HG03095 (cell line): ENCODE data around the gene TTLL9.
"Not testable (repeated sequence)": the region's sequence is repeated elsewhere in the genome, so short reads cannot be mapped to it uniquely, and the experiment has no call there.

Source experiments
- ATAC-seq: cut with Tn5 transposase; IDR thresholded peaks from one replicate; pipeline ENCODE4 v1.9.1; 2021; ENCODE audit warnings: moderate library complexity; ENCODE audit not compliant: unreplicated experiment

The TTLL9 gene

DNA sequence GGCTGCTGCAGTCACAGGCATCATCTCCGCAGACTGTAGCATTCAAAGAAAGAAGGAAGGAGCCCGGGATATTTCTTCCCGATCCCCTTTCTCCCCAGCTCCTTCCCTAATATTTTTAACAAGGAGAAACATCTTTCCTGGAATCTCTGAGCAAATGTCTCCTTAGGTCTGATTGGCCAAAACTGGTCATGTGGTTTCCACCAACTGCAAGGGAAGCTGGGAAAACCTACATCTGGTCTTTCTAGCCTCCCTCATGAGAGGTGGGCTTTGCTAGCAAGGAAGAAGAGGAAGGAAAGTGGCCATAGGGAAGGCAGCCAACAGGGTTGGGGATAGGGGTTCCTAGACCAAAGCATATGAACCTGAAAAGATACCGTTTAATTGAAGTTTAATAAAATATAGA lies 46.3 kb downstream of the TTLL9 start:
- no peak for ATAC-seq

DNA sequence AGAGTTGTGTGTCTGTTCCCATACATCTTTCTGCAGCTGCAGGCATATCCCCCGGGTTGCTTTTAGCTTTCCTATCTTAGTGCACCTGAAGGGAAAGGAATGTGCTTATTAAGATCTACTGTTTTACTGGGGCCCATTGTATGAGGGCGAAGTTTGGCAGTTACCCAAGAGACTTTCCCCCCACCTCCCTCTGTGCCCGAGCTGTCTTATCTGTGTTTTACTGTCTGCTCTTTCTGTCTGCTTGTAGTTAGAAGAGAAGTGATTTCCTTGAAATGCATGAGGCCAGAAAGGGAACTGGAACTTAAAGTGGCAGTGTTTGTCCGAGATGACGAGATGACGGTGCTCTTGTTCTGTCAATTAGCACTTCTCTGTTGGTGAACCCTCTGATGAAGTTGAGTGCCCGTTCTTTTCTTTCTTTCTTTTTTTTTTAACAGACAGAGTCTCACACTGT lies 47.6 kb downstream of the TTLL9 start:
- not testable (repeated sequence) for ATAC-seq

DNA sequence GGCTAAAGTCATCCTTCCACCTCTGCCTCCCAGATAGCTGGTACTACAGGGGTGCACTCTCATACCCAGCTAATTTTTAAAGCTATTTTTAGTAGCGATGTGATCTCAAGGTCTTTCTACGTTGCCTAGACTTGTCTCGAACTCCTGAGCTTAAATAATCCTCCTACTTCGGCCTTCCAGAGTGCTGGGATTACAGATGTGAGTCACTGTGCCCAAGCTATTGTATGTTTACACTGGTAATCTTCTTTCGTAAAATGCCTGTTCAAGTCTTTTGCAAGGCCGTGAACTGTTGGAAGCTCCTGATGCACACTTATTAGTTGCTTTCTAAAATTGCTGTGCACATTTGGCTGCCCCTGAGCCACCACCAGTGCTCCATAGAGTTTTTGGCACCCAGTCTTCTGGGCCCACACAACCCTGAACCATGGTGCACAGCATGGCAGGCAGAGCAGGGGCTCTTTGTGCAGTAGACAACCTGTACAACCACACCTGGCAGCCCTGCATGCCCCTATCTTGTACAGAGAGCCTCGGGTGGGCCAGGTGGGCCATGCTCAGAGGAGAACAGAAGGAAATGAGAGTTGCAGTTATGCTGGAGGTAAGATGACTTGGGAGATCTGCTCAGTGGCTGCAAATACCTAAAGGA lies 48.2 kb downstream of the TTLL9 start:
- ATAC-seq = no peak

DNA sequence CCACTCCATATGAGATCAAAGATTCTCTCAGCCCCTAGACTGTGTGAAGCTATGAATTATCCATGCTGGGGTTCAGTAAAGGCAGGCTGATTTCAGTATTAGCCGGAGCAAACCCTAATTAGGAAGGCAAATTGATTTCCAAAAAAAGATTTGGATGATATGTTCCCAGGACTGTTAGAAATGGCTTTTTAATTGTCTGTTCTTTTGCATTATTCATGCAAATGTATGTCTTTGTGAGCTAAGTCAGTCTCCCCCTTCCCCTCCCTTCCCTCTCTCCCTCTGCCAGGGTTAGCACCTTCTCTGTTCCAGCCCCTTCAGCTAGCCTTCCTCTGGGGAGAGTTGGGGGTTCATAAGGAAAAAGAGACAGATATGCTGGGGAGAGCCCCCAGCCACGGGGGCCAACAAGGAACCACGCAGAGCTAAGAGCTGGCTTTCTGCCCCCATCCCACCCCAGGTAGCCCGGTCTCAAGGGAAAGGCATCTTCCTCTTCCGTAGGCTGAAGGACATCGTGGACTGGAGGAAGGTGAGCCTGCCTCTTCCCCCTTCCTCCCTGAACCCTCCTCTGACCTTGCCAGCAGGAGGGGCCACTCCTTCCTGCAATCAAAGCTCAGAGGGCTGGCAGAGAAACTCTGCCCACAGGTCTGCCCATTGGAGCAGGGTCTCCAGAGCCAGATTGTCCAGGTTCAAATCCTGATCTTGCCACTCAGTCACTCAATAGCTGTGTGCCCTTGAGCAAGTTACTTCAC lies 49.1 kb downstream of the TTLL9 start:
- ATAC-seq = no peak

DNA sequence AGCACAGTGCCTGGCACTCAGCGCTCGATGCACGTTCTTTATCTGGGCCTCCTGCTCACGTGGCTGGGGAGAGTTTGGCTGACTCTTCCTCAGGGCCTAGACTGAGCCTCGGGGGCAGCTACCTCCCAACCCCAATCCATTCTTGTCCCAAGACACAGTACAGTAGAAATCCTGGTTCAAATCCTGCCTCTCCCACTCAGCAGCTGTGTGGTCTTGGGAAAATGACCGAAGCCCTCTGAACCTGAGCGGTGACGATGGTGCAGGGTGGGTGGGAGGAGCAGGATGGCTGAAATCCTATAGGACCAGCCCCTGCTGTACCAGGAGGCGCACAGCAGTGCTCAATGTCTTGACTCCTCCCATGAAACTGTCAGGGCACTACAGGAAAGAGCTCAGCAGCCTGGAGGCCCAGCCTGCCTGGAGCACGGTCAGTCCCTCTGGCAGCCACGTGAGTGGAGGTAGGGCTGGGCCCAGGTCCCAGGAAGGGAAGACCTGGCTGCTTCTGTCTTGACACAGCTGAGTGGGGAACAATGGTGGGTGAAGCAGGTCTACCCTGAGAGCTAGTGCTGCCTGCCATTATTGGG lies 49.9 kb downstream of the TTLL9 start:
- no peak for ATAC-seq

DNA sequence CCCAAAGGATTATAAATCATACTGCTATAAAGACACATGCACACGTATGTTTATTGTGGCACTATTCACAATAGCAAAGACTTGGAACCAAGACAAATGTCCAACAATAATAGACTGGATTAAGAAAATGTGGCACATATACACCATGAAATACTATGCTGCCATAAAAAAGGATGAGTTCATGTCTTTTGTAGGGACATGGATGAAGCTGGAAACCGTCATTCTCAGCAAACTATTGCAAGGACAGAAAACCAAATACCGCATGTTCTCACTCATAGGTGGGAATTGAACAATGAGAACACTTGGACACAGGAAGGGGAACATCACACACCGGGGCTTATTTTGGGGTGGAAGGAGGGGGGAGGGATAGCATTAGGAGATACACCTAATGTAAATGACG lies 51.0 kb downstream of the TTLL9 start:
- ATAC-seq = not testable (repeated sequence)

DNA sequence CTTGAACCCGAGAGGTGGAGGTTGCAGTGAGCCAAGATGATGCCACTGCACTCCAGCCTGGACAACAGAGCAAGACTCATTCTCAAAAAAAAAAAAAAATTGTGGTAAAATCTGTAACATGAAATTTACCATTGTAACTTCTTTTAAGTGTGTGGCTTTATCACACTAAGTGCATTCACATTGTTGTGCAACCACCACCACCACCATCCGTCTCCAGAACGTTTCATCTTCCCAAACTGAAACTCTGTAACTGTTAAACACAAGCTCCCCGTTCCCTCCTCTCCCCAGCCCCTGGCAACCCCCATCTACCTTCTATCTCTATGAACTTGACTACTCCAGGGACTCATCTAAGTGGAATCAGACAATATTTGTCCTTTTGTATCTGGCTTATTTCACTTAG lies 51.7 kb downstream of the TTLL9 start:
- ATAC-seq = no peak

DNA sequence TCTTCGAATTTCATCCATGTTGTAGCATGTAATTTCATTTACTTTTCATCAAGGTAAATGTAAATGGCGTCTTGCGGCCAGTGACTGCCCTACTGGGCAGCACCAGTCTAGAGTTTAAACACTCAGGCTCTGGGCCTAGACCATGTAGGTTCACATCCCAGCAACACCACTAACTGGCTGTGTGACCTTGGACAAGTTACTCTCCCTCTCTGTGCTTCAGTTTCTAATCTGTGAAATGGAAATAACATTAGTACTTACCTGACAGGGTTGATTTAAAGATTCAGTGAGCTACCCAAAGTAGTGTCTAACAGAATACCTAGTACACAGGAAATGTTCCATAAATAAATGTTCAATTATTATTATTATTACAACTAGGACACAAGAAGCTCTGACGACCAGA lies 52.2 kb downstream of the TTLL9 start:
- ATAC-seq = no peak

DNA sequence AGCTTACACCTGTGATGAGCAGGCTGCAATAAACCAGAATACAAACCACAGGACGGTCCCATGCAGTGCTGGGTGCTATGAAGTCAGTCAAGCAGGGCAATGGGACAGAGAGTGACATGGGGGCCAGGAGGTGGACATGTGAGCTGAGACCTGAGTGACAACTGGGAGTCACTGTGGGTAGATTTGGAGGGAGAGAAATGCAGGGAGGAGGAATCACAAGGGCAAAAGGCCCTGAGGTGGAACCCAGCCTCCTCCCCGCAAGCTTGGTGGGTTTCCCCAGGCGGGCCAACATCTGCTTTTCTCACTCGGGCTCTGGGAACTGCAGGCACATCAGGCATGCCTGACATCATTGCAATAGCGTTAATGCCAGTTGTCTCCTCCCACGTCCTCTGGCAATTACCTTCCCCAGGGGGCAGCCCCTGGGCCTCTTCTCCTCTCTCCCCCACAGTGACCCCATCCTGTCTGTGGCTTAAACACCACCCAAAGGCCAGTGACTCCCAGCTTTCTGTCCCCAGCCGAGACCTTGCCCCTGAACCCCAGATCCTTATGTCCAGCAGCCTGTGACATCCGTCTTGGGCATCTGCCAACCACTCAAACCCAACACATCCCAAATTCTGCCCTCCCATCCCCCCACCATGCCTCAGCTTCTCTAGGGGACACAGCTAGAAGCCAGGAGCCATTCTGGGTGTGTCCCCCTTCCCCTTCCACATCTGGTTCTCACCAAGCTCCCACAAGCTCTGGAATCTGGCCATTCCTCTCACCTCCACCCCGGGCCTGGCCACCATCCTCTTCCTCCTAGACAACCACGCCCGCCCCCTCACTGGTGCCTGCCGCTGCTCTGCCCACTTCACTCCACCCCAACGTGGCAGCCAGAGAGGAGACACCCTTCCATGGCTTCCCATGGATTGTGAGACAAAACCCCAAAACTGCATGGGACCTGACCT lies 53.2 kb downstream of the TTLL9 start:
- no peak for ATAC-seq

DNA sequence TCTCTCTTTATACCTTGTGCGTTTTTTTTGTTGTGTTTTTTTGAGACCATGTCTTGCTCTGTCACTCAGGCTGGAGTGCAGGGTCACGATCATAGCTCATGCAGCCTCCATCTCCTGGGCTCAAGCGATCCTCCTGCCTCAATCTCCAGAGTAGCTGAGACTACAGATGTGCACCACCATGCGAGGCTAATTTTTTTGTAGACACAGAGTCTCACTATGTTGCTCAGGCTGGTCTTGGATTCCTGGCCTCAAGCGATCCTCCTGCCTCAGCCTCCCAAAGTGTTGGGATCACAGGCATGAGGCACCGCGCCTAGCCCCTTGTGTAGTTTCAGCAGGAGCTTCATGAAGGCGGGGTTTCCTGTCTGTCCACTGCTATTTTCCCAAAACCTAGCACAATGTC lies 54.1 kb downstream of the TTLL9 start:
- no peak for ATAC-seq

DNA sequence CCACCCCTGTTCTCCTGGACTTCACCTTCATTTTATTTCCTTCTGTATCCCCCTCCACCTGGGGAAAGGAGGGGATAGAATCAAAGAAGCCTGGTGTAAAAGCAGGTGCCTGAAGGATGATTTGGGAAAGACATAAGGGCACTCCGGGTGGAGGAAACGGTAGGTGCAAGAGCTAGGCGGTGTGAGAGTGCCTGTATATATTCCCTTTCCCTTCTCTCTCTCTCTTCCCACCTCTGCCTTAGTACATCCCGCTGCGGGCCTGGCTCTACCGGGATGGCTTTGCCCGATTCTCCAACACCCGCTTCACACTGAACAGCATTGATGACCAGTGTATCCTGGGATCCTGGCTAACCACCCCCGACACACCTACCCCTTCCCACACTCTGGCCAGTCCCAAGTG lies 55.2 kb downstream of the TTLL9 start:
- ATAC-seq = no peak

DNA sequence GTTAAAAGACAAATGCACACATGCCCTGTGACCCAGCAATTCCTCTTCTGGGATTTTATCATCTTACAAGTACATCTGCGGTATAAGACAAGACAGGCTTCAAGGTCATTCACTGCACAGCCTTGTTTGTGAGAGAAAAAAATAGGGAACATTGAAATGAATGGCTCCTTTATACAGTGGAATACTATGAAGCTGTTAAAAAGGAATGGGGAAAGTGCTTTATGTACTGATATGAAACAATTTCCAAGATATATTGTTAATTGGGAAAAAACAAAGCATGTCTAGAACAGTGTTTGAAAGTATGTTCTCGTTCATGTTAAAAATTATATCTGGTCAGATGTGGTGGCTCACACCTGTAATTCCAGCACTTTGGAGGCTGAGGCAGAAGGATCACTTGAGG lies 56.1 kb downstream of the TTLL9 start:
- ATAC-seq = no peak

DNA sequence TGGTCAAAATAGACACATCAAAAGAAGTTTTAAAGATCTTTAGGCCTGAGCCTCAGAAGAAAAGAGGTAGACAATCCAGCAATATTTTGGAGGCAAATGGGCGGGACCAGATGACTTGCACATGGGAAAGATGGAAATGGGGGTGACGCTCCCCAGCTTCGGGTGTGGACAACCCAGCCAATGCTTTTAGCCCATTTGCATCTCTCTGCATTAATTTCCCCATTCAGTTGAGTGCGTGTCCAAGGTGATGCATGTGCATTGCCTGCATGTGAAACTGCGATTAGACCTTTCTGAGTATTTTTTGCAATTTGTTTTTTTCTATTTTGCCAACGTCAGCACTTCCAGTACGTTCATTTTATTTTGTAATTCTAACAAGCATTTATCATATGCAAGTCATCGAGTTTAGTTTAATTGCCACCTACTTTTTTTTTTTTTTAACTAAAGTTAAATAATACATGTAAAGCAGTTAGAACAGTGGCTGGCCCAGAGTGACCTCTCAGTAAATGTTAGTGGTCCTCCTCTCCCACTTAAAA lies 57.3 kb downstream of the TTLL9 start:
- ATAC-seq = no peak

DNA sequence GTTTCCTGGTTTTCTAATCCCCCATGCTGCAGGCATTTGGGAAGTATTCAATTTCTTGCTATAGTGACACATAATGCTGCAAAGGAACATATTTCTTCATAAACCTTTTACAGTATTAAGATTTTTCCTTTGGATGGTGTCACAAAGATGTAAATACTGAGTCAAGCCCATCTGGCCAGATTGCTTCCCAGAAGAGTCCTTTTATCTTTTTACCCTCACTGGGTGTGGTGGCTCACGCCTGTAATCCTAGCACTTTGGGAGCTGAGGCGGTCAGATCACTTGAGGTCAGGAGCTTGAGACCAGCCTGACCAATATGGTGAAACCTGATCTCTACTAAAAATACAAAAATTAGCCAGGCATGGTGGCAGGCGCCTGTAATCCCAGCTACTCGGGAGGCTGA lies 59.2 kb downstream of the TTLL9 start:
- ATAC-seq = not testable (repeated sequence)

DNA sequence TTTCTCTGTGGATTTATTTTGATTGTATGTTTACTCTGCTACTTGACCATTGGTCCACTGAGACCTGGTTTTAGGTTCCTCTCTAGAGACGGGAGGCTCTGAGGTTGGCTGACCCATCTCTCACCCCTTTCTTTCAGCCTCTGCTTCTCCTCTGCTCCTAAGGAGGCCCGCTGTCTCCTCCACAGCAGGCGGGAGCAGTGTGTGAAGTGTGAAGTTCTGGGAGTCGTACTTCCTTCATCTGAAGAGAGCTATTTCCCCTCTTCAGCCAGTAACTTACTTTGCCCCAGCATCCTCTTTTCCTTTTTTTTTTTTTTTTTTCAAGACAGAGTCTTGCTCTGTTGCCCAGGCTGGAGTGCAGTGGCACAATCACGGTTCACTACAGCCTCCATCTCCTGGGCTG lies 60.3 kb downstream of the TTLL9 start:
- ATAC-seq = no peak

DNA sequence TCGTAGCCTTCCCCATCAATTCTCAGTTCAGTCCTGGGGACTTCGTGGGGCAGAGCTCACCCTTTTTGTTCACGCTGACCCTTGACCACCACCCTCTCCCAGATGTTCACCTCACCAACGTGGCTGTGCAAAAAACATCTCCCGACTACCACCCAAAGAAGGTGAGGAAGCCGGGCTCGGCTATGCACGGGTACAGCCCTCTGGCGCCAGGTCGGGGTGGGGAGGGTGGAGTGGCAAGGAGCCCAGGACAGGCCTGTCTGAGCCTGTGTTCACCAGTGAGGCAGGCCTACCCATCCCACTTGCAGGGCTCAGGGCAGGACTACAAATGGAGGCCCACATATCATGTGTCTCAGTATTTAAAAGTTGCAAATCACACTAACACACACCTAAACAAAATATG lies 63.3 kb downstream of the TTLL9 start:
- no peak for ATAC-seq

DNA sequence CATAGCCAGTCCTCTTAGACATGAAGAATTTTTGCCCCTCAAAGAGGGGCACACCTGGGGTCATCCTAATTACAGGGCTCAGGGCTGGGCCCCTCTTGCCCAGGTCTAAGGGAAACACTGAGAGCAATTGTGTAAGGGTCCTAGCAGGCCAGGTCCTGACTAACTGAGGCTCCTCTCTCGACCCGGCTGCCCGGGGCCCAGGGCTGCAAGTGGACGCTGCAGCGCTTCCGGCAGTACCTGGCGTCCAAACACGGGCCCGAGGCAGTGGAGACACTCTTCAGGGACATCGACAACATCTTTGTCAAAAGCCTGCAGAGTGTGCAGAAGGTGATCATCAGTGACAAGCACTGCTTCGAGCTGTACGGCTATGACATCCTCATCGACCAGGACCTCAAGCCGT lies 64.1 kb downstream of the TTLL9 start:
- no peak for ATAC-seq

DNA sequence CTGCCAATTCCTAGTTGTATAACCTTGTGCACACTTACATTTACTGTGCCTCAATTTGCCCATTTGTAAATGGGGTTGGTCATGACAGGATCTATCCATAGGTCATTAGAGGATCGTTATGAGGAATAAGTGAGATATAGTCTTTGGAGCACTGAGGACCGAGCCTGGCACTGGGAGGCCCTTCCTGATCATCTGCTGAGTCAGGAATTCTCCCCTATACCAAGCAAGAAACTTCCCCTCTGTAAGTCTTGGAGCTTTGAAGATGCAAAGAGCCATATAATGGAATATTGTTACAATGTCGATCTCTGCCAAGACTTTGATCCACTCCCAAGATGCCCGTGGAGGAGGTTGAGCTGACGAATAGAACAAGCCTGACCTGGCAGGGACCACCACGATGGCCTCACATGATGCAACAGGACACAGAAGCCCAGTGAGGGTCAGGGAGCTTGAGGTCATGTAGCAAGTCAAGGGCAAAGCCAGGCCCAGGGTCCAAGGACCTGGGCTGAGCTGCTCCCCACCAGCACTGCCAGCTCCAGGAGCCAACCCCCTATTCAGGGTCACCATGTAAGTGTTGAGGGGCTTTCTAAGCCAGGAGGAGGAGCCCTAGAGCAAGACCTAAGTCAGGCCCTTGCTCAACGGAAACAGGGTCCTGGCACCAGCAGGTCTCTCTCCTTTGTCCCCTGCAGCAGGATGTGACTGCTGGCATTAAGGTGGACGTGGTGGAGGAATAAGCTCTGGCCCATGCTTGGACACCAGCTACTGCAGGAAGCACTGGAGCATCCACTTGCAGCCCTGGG lies 64.7 kb downstream of the TTLL9 start:
- ATAC-seq = no peak

DNA sequence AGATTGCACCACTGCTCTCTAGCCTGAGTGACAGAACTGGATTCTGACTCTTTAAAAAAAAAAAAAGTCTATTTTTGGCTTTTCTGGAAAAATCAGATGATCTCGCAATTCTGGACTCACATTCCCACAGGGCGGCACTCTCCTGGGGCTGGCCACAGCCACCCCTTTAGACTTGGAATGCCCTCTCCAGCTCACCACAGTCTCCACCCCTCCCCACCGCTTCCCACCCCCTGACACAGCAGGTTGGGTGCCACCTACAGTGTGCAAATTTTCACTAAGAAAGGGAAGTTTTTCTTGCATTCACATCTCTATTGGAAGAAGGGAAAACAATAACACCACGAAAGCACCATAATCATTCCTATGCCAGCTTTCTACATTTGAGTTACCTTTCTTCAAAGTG lies 66.0 kb downstream of the TTLL9 start:
- no peak for ATAC-seq

DNA sequence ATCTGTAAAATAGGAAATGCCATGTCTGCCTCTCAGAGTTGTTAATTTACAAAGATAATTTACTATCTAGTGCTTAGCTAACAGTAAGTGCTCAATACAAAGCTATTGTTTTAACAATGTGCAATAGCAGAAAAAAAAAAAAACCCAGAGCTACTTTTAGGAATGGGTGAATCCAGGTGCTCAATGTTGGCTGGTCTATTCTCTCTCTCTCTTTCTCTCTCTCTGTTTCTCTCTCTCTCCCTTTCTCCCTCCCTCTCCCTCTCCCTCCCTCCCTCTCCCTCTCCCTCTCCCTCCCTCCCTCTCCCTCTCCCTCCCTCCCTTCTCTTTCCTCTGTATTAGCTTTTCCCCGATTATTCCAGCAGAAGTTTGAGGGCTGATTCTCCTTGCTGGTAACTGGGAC lies 67.4 kb downstream of the TTLL9 start:
- no peak for ATAC-seq
